Endothelial cell of umbilical vein (primary cell): Measurements from ENCODE around the gene FOXJ3. TPM values are rescaled to one million over a fixed set of nuclear protein-coding genes. Genes with fewer than 3 reads are reported as not detected.

ENCODE experiments used
- BruUV-seq: library from RNA; stranded (reverse); fragments of 400-500 nt; replicated peaks from 2 replicates; lab custom pipeline; 2021; lab: Mats Ljungman, UMichigan
- CTCF ChIA-PET: fragments of 300-600, 350-600 bp; sonication (Branson Sonifier 250); formaldehyde crosslinking; loops from one replicate; lab custom pipeline; 2021; ENCODE audit warnings: antibody characterized with exemption, inconsistent platforms; lab: Charles Lee
- POLR2A ChIA-PET: fragments of 300-600, 350-600 bp; sonication (Branson Sonifier 250); formaldehyde crosslinking; loops from one replicate; lab custom pipeline; 2021; ENCODE audit warnings: antibody characterized with exemption, inconsistent platforms; lab: Charles Lee
- DNase-seq: peaks from one replicate; pipeline ENCODE4 v3.0.0-alpha.2; 2011; ENCODE audit warnings: low read depth, low spot score
- FAIRE-seq: peaks from 2 replicates; lab custom pipeline; 2011; peaks lifted over from hg19 to GRCh38; lab: Jason Lieb, UNC
- H2AFZ ChIP-seq: 2 replicates; pipeline ENCODE4 v1.6.0; 2012; ENCODE audit warnings: low read depth, low read length, control low read depth, inconsistent platforms
- H3K27ac ChIP-seq: 2 replicates; pipeline ENCODE4 v1.5.1; 2011; ENCODE audit warnings: low read depth, mild to moderate bottlenecking, control low read depth, low read length, moderate library complexity; ENCODE audit not compliant: insufficient read depth
- H3K27me3 ChIP-seq, 2 experiments: 2 replicates each; pipeline versions ENCODE4 v1.6.0 to v1.6.1; 2011; ENCODE audit warnings: low read length in 2 of 2, mixed read lengths in 1 of 2; ENCODE audit not compliant: control insufficient read depth in 2 of 2, insufficient read depth in 2 of 2
- H3K36me3 ChIP-seq, 2 experiments: 2 replicates in 1 of 2; 3 replicates in 1 of 2; pipeline ENCODE4 v1.5.1; 2011; ENCODE audit warnings: low read length in 2 of 2, mild to moderate bottlenecking in 1 of 2, moderate library complexity in 1 of 2; ENCODE audit not compliant: control insufficient read depth in 2 of 2, insufficient read depth in 2 of 2; ENCODE audit errors: extremely low read depth in 1 of 2
- H3K4me1 ChIP-seq: 3 replicates; pipeline ENCODE4 v1.5.1; 2011; ENCODE audit warnings: mild to moderate bottlenecking, low read length; ENCODE audit not compliant: control insufficient read depth, insufficient read depth; ENCODE audit errors: extremely low read depth
- H3K4me2 ChIP-seq: 2 replicates; pipeline ENCODE4 v1.6.1; 2011; ENCODE audit warnings: low read length, control low read depth, mixed read lengths; ENCODE audit not compliant: insufficient read depth
- H3K4me3 ChIP-seq, 3 experiments: fragments of 200-600 bp in 1 of 3; sonication (generic), shearing (Covaris generic) in 1 of 3; replicated peaks in 1 of 3; 2 replicates each; pipeline ENCODE4 v1.5.1; 2011 to 2016; ENCODE audit warnings: control low read depth in 3 of 3, low read length in 3 of 3, mild to moderate bottlenecking in 2 of 3, inconsistent platforms in 1 of 3, low read depth in 1 of 3, moderate library complexity in 1 of 3; ENCODE audit not compliant: insufficient read depth in 1 of 3
- H3K79me2 ChIP-seq: 2 replicates; pipeline ENCODE4 v1.6.0; 2012; ENCODE audit warnings: low read length, inconsistent platforms; ENCODE audit not compliant: control insufficient read depth, insufficient read depth
- H3K9ac ChIP-seq: replicated peaks from 2 replicates; pipeline ENCODE3; 2011; ENCODE audit warnings: low read length, control low read depth; ENCODE audit not compliant: insufficient read depth; ENCODE audit errors: extremely low read depth
- H3K9me1 ChIP-seq: replicated peaks from 3 replicates; pipeline ENCODE4 v1.6.0; 2011; ENCODE audit warnings: mild to moderate bottlenecking, low read length; ENCODE audit not compliant: control insufficient read depth, insufficient read depth; ENCODE audit errors: extremely low read depth
- H3K9me3 ChIP-seq: replicated peaks from 2 replicates; pipeline ENCODE4 v1.5.1; 2012; ENCODE audit warnings: low read length, inconsistent platforms; ENCODE audit not compliant: control insufficient read depth, insufficient read depth
- H4K20me1 ChIP-seq: replicated peaks from 2 replicates; pipeline ENCODE3; 2011; ENCODE audit warnings: mild to moderate bottlenecking, low read length; ENCODE audit not compliant: control insufficient read depth, insufficient read depth; ENCODE audit errors: extremely low read depth
- FOS ChIP-seq: IDR thresholded peaks from 2 replicates; pipeline ENCODE4 v1.6.1; 2011; ENCODE audit warnings: mild to moderate bottlenecking, low read length, moderate library complexity, borderline replicate concordance; ENCODE audit not compliant: insufficient read depth
- GATA2 ChIP-seq: IDR thresholded peaks from 2 replicates; pipeline ENCODE4 v1.7.0; 2011; ENCODE audit warnings: low read depth, mild to moderate bottlenecking, moderate library complexity, mixed read lengths, low read length; ENCODE audit not compliant: insufficient read length, insufficient read depth
- JUN ChIP-seq: IDR thresholded peaks from 2 replicates; pipeline ENCODE4 v1.6.1; 2011; ENCODE audit warnings: borderline replicate concordance, low read depth; ENCODE audit not compliant: insufficient read length, insufficient read depth
- MYC ChIP-seq: IDR thresholded peaks from one replicate; pipeline ENCODE4 v1.6.1; 2011; ENCODE audit warnings: mild to moderate bottlenecking, low read depth, low read length
- POLR2A ChIP-seq: IDR thresholded peaks from 2 replicates; pipeline ENCODE4 v1.6.1; 2012; ENCODE audit warnings: low read depth, mild to moderate bottlenecking, control low read depth, low read length
- POLR2AphosphoS5 ChIP-seq: IDR thresholded peaks from 2 replicates; pipeline ENCODE4 v1.6.1; 2012; ENCODE audit warnings: low read depth, mild to moderate bottlenecking, control low read depth, low read length, moderate library complexity; ENCODE audit not compliant: insufficient read depth
- dilution Hi-C: fragments of 300-500 bp; cut with MboI; formaldehyde crosslinking; loops from one replicate; pipeline ENCODE4 v1.15.0; 2019; ENCODE audit warnings: low sequenced_read_pairs; ENCODE audit not compliant: extremely low pct_ligation_motif_present
- intact Hi-C: fragments of 100-400 bp; cut with micrococcal nuclease; formaldehyde crosslinking; loops from one replicate; pipeline ENCODE4 v1.10.0; 2022
- polyA plus RNA-seq, 4 experiments: library from polyadenylated mRNA; depleted of rRNA in 3 of 4; stranded (reverse) in 3 of 4; unstranded in 1 of 4; fragments of >200 nt; gene quantifications; 2 replicates each; pipeline versions ENCODE4 v1.2.1 to v1.2.3, GENCODE V29; 2011 to 2012; ENCODE audit warnings: missing spikeins in 1 of 4
- total RNA-seq: library from RNA; stranded (reverse); gene quantifications from 2 replicates; pipeline ENCODE4 v1.2.3, GENCODE V29; 2021
- TF ChIP-seq, protein P1 (sequence below): IDR thresholded peaks from 2 replicates; pipeline ENCODE4 v1.6.1; 2011; ENCODE audit not compliant: insufficient read depth, insufficient read length
- TF ChIP-seq, protein P2 (sequence below), 2 donors: IDR thresholded peaks; 1 replicate in 1 of 2; 2 replicates in 1 of 2; pipeline ENCODE4 v1.5.1; 2011; ENCODE audit warnings: low read length in 2 of 2, mild to moderate bottlenecking in 2 of 2, moderate library complexity in 2 of 2, control low read depth in 1 of 2, inconsistent platforms in 1 of 2, low read depth in 1 of 2; ENCODE audit not compliant: insufficient read depth in 1 of 2; ENCODE audit errors: extremely low read depth in 1 of 2

Gene FOXJ3
- total and polyA plus RNA-seq, 2 donors (not counting 3 experiments of a cell fraction or from before 2014, with no cell fraction given): 34.7 to 38.8 TPM

DNA sequence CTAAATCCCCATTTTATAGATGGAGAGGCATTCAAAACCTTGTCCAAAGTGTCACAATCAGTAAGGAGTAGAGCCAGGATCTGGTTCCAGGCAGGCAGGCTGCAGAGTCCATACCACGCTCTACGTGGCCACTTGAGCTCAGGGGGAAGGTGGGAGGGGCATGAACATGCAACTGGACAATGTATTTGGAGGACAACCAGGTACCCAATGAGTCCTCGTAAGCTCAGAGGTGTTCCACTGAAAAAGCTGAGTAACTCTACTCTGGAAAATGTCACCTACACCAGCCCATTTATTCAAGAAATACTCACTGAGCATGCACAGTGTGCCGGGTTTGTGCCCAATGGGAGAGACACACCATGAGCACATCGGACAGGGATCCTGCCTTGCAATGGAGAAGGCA, 193.1 kb downstream of the FOXJ3 start:
- intact Hi-C loops: loop anchor here (10.0 kb wide), 1 partner anchor 327 kb away; no protein-coding TSS in a partner anchor
- H3K27me3 ChIP-seq: peaks cover 12 to 17% of the 10 kb centered on the region in 2 experiments
- no peaks in the 10 kb centered on the region for H3K9me3 ChIP-seq
- FAIRE-seq: no peak
- H3K36me3 ChIP-seq: no peaks in the 10 kb centered on the region
- H2AFZ ChIP-seq: no peak overlapping the region
- H3K9me1 ChIP-seq: no peaks in the 10 kb centered on the region
- no peak overlapping the region for H3K4me2 ChIP-seq
- H3K27ac ChIP-seq: no peak overlapping the region
- H3K4me1 ChIP-seq: no peaks in the 10 kb centered on the region
- H3K4me3 ChIP-seq: no peak overlapping the region
- CTCF ChIA-PET: interaction anchor here (0.9 kb wide), 2 partner anchors 9 to 32 kb away, joined by 3 read pairs; no protein-coding TSS in a partner anchor
- no peaks in the 10 kb centered on the region for H4K20me1 ChIP-seq
- no TSS peak for BruUV-seq
- H3K9ac ChIP-seq: no peak overlapping the region
- POLR2A ChIA-PET: no interaction called here
- dilution Hi-C loops: no loop called here
- DNase-seq: no peak
- TF ChIP-seq, protein P1, sequence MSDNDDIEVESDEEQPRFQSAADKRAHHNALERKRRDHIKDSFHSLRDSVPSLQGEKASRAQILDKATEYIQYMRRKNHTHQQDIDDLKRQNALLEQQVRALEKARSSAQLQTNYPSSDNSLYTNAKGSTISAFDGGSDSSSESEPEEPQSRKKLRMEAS: no peak
- TF ChIP-seq MYC: no peak
- TF ChIP-seq POLR2AphosphoS5: no peak
- TF ChIP-seq FOS: no peak
- no peak for TF ChIP-seq POLR2A
- no peak for TF ChIP-seq JUN
- TF ChIP-seq, protein P2, sequence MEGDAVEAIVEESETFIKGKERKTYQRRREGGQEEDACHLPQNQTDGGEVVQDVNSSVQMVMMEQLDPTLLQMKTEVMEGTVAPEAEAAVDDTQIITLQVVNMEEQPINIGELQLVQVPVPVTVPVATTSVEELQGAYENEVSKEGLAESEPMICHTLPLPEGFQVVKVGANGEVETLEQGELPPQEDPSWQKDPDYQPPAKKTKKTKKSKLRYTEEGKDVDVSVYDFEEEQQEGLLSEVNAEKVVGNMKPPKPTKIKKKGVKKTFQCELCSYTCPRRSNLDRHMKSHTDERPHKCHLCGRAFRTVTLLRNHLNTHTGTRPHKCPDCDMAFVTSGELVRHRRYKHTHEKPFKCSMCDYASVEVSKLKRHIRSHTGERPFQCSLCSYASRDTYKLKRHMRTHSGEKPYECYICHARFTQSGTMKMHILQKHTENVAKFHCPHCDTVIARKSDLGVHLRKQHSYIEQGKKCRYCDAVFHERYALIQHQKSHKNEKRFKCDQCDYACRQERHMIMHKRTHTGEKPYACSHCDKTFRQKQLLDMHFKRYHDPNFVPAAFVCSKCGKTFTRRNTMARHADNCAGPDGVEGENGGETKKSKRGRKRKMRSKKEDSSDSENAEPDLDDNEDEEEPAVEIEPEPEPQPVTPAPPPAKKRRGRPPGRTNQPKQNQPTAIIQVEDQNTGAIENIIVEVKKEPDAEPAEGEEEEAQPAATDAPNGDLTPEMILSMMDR (IDR thresholded peaks at IDR 0.05; ENCODE audit: extremely low read depth in 1 of 2, insufficient read depth in 1 of 2, low read depth in 1 of 2, low read length in 2 of 2): no peak
- TF ChIP-seq GATA2: no peak
- no peaks in the 10 kb centered on the region for H3K79me2 ChIP-seq
